Stimulated activated CD4-positive, alpha-beta T cell treated with anti-CD3 and anti-CD28 coated beads, Interleukin-12 subunit alpha, Interleukin-12 subunit beta, amount 100 ng/mL, for 48 hours (primary cell): ENCODE results near the gene TRIP10.
"Not testable (repeated sequence)": the region's sequence is repeated elsewhere in the genome, so short reads cannot be mapped to it uniquely, and the experiment has no call there.

Experiments
- DNase-seq, 3 donors: peaks; one replicate each; pipeline ENCODE4 v3.0.0-alpha.2; 2020; ENCODE audit warnings: low read depth in 2 of 3, low spot score in 1 of 3

Gene TRIP10

GRCh38 chr19:6793973-6794372 lies 54.5 kb downstream of the TRIP10 start:
- DNase-seq: no peak

GRCh38 chr19:6794686-6795431 lies 55.4 kb downstream of the TRIP10 start:
- DNase-seq: no peak

GRCh38 chr19:6796278-6796677 lies 56.8 kb downstream of the TRIP10 start:
- DNase-seq: no peak

- no peak for DNase-seq
Observed at GRCh38 chr19:6797646-6798045, 58.2 kb downstream of the TRIP10 start.

- DNase-seq: not testable (repeated sequence)
Observed at GRCh38 chr19:6800160-6800790, 60.8 kb downstream of the TRIP10 start.

- no peak for DNase-seq
Observed at GRCh38 chr19:6800991-6801484, 61.6 kb downstream of the TRIP10 start.
